Subcutaneous abdominal adipose tissue (tissue), 5 donors: ENCODE measurements around the gene TMEFF2.

Experiments
- H3K27ac ChIP-seq: one replicate; pipeline ENCODE4 v1.7.0; 2013; ENCODE audit warnings: low read depth, mild to moderate bottlenecking, inconsistent platforms, low read length, moderate library complexity
- H3K27me3 ChIP-seq, 5 donors: one replicate each; pipeline ENCODE4 v1.7.0; 2013; ENCODE audit warnings: low read length in 5 of 5, inconsistent platforms in 1 of 5; ENCODE audit not compliant: control insufficient read depth in 5 of 5, insufficient read depth in 4 of 5
- H3K36me3 ChIP-seq, 5 donors: one replicate each; pipeline ENCODE4 v1.7.0; 2013; ENCODE audit warnings: low read length in 5 of 5; ENCODE audit not compliant: control insufficient read depth in 5 of 5, insufficient read depth in 5 of 5
- H3K4me1 ChIP-seq, 5 donors: one replicate each; pipeline ENCODE4 v1.7.0; 2013; ENCODE audit warnings: low read length in 5 of 5, mild to moderate bottlenecking in 3 of 5, moderate library complexity in 1 of 5; ENCODE audit not compliant: control insufficient read depth in 5 of 5, insufficient read depth in 5 of 5
- H3K4me3 ChIP-seq, 5 donors: one replicate each; pipeline ENCODE4 v1.7.0; 2013; ENCODE audit warnings: low read length in 5 of 5, low read depth in 1 of 5
- H3K9ac ChIP-seq, 5 donors: one replicate each; pipeline ENCODE4 v1.7.0; 2013; ENCODE audit warnings: low read length in 5 of 5, mild to moderate bottlenecking in 4 of 5, moderate library complexity in 3 of 5
- H3K9me3 ChIP-seq, 5 donors: one replicate each; pipeline ENCODE4 v1.7.0; 2013; ENCODE audit warnings: low read length in 5 of 5; ENCODE audit not compliant: control insufficient read depth in 5 of 5
- donor health status: healthy.
- donor health status: healthy.
- donor health status: healthy.
- donor health status: healthy.
- donor health status: healthy.

The TMEFF2 gene

GRCh38 chr2:192208848-192209247 is 14.1 kb upstream of the TMEFF2 start:
- Histone ChIP-seq H3K4me3 (no peak overlapping the region), H3K36me3 (no peaks in the 10 kb centered on the region)

GRCh38 chr2:192206399-192206798 is 11.7 kb upstream of the TMEFF2 start:
- Histone ChIP-seq H3K4me3 (no peak overlapping the region), H3K9ac (no peak overlapping the region), H3K36me3 (no peaks in the 10 kb centered on the region), H3K4me1 (no peaks in the 10 kb centered on the region), H3K9me3 (no peaks in the 10 kb centered on the region), H3K27ac (no peak overlapping the region), H3K27me3 (no peaks in the 10 kb centered on the region)

More at GRCh38 chr2:192208848-192209247, 14.1 kb upstream of the TMEFF2 start:
- H3K9me3 ChIP-seq = peaks cover 0 to 2% (median 0%) of the 10 kb centered on the region in 5 donors
- no peak overlapping the region for H3K9ac ChIP-seq
- no peaks in the 10 kb centered on the region for H3K4me1 ChIP-seq
- H3K27me3 ChIP-seq = no peaks in the 10 kb centered on the region
- H3K27ac ChIP-seq = no peak overlapping the region

GRCh38 chr2:192203876-192204275 is 9.1 kb upstream of the TMEFF2 start:
- H3K9me3 ChIP-seq = no peaks in the 10 kb centered on the region
- no peak overlapping the region for H3K9ac ChIP-seq
- no peaks in the 10 kb centered on the region for H3K4me1 ChIP-seq
- no peak overlapping the region for H3K27ac ChIP-seq
- no peak overlapping the region for H3K4me3 ChIP-seq
- H3K36me3 ChIP-seq = no peaks in the 10 kb centered on the region
- H3K27me3 ChIP-seq = peaks cover 0 to 3% (median 0%) of the 10 kb centered on the region in 5 donors

- H3K4me1 ChIP-seq = no peaks in the 10 kb centered on the region
- H3K9ac ChIP-seq = no peak overlapping the region
- H3K27ac ChIP-seq = no peak overlapping the region
- no peaks in the 10 kb centered on the region for H3K9me3 ChIP-seq
- H3K36me3 ChIP-seq = no peaks in the 10 kb centered on the region
- H3K4me3 ChIP-seq = no peak overlapping the region
- peaks cover 0 to 11% (median 8%) of the 10 kb centered on the region in 5 donors for H3K27me3 ChIP-seq
Measured at GRCh38 chr2:192202373-192202772, 7.6 kb upstream of the TMEFF2 start.

- Histone ChIP-seq H3K9me3 (no peaks in the 10 kb centered on the region), H3K36me3 (no peaks in the 10 kb centered on the region), H3K9ac (no peak overlapping the region), H3K27me3 (peaks cover 6 to 23% (median 18%) of the 10 kb centered on the region in 5 donors), H3K27ac (no peak overlapping the region), H3K4me3 (no peak overlapping the region), H3K4me1 (peaks cover 0 to 11% (median 9%) of the 10 kb centered on the region in 5 donors)
Measured at GRCh38 chr2:192201116-192201515, 6.4 kb upstream of the TMEFF2 start.

GRCh38 chr2:192197357-192197756 is 2.6 kb upstream of the TMEFF2 start:
- Histone ChIP-seq H3K36me3 (no peaks in the 10 kb centered on the region), H3K9ac (no peak overlapping the region), H3K4me1 (peaks cover 0 to 37% (median 34%) of the 10 kb centered on the region in 5 donors), H3K27me3 (peaks cover 34 to 58% (median 52%) of the 10 kb centered on the region in 5 donors), H3K9me3 (no peaks in the 10 kb centered on the region), H3K27ac (no peak overlapping the region), H3K4me3 (no peak overlapping the region)

- peaks cover 34 to 58% (median 52%) of the 10 kb centered on the region in 5 donors for H3K27me3 ChIP-seq
- H3K4me3 ChIP-seq = peak overlapping the region in 4 of 5 donors; percentile 64 to 83 (median 74)
- no peak overlapping the region for H3K27ac ChIP-seq
- H3K9me3 ChIP-seq = no peaks in the 10 kb centered on the region
- H3K4me1 ChIP-seq = peaks cover 0 to 37% (median 34%) of the 10 kb centered on the region in 5 donors
- H3K36me3 ChIP-seq = no peaks in the 10 kb centered on the region
- H3K9ac ChIP-seq = peak overlapping the region in 1 of 5 donors; percentile 32
Measured at GRCh38 chr2:192196421-192197194, 1.9 kb upstream of the TMEFF2 start.

- peaks cover 0 to 37% (median 34%) of the 10 kb centered on the region in 5 donors for H3K4me1 ChIP-seq
- H3K27me3 ChIP-seq = peaks cover 34 to 58% (median 52%) of the 10 kb centered on the region in 5 donors
- no peak overlapping the region for H3K27ac ChIP-seq
- H3K36me3 ChIP-seq = no peaks in the 10 kb centered on the region
- H3K9ac ChIP-seq = peak overlapping the region in 3 of 5 donors; percentile 28 to 48 (median 32)
- H3K9me3 ChIP-seq = no peaks in the 10 kb centered on the region
- H3K4me3 ChIP-seq = peak overlapping the region; percentile 64 to 83 (median 71)
Measured at GRCh38 chr2:192195548-192196418, 1.1 kb upstream of the TMEFF2 start.

GRCh38 chr2:192194265-192194865 is 368 bp downstream of the TMEFF2 start:
- peaks cover 34 to 58% (median 52%) of the 10 kb centered on the region in 5 donors for H3K27me3 ChIP-seq
- H3K9ac ChIP-seq = no peak overlapping the region
- H3K4me1 ChIP-seq = peaks cover 0 to 37% (median 34%) of the 10 kb centered on the region in 5 donors
- H3K27ac ChIP-seq = no peak overlapping the region
- H3K36me3 ChIP-seq = no peaks in the 10 kb centered on the region
- H3K9me3 ChIP-seq = no peaks in the 10 kb centered on the region
- peak overlapping the region in 4 of 5 donors; percentile 45 to 71 (median 66) for H3K4me3 ChIP-seq
